SK-N-SH (cell line): ENCODE results near the gene RBMS3. TPM values are rescaled to one million over a fixed set of nuclear protein-coding genes. Genes with fewer than 3 reads are reported as not detected.

Source experiments
- CTCF ChIA-PET: fragments of 300-600, 350-600 bp; formaldehyde crosslinking; extraction: SDS; loops from one replicate; lab custom pipeline; 2021; lab: Yijun Ruan, JAX
- POLR2A ChIA-PET: fragments of 350-600 bp; sonication (Branson Sonifier 250); formaldehyde crosslinking; extraction: SDS; loops from one replicate; lab custom pipeline; 2020; ENCODE audit warnings: antibody characterized with exemption, inconsistent platforms; lab: Yijun Ruan, JAX
- DNase-seq: peaks from one replicate; pipeline ENCODE4 v3.0.0; 2012
- H2AFZ ChIP-seq: fragments of 200-600 bp; sonication (generic); 2 replicates; pipeline ENCODE4 v1.8.1; 2016; ENCODE audit warnings: antibody characterized with exemption, mild to moderate bottlenecking, low read depth
- H3F3A ChIP-seq: fragments of 200-600 bp; sonication (generic); replicated peaks from 2 replicates; pipeline ENCODE3; 2016; ENCODE audit warnings: antibody characterized with exemption, mild to moderate bottlenecking; ENCODE audit not compliant: insufficient read depth
- H3K27ac ChIP-seq, 2 experiments: fragments of 200-500 bp in 1 of 2; fragments of 200-600 bp in 1 of 2; sonication (Bioruptor generic) in 1 of 2; sonication (generic), shearing (Covaris generic) in 1 of 2; 2 replicates each; pipeline versions ENCODE4 v1.5.1 to v1.6.1; 2014 to 2016; ENCODE audit warnings: low read depth in 2 of 2, inconsistent platforms in 1 of 2, low read length in 1 of 2, mild to moderate bottlenecking in 1 of 2, mixed read lengths in 1 of 2
- H3K27me3 ChIP-seq: fragments of 200-600 bp; sonication (generic), shearing (Covaris generic); 2 replicates; pipeline ENCODE4 v1.6.1; 2016; ENCODE audit warnings: mixed run types; ENCODE audit not compliant: insufficient read depth
- H3K36me3 ChIP-seq, 2 experiments: fragments of 200-500 bp in 1 of 2; fragments of 200-600 bp in 1 of 2; sonication (Bioruptor generic) in 1 of 2; sonication (generic) in 1 of 2; replicated peaks in 1 of 2; 2 replicates each; pipeline versions ENCODE3 to v1.5.1; 2014 to 2016; ENCODE audit warnings: low read length in 1 of 2, mild to moderate bottlenecking in 1 of 2; ENCODE audit not compliant: insufficient read depth in 2 of 2, control insufficient read depth in 1 of 2
- H3K4me1 ChIP-seq, 2 experiments: fragments of 200-500 bp in 1 of 2; fragments of 200-600 bp in 1 of 2; sonication (Bioruptor generic) in 1 of 2; sonication (generic), shearing (Covaris generic) in 1 of 2; 2 replicates each; pipeline versions ENCODE4 v1.5.1 to v1.6.1; 2014 to 2016; ENCODE audit warnings: low read depth in 1 of 2, low read length in 1 of 2, mixed run types in 1 of 2; ENCODE audit not compliant: insufficient read depth in 2 of 2, control insufficient read depth in 1 of 2
- H3K4me2 ChIP-seq: fragments of 200-600 bp; sonication (generic), shearing (Covaris generic); 2 replicates; pipeline ENCODE4 v1.6.1; 2017; ENCODE audit warnings: mixed run types
- H3K4me3 ChIP-seq, 2 experiments: fragments of 200-500 bp in 1 of 2; fragments of 200-600 bp in 1 of 2; sonication (Bioruptor generic) in 1 of 2; sonication (generic), shearing (Covaris generic) in 1 of 2; 2 replicates each; pipeline versions ENCODE4 v1.5.1 to v1.8.1; 2014 to 2016; ENCODE audit warnings: low read depth in 2 of 2, inconsistent platforms in 1 of 2, low read length in 1 of 2, mild to moderate bottlenecking in 1 of 2, mixed read lengths in 1 of 2, moderate library complexity in 1 of 2
- H3K79me2 ChIP-seq: fragments of 200-600 bp; sonication (generic); 2 replicates; pipeline ENCODE4 v1.8.1; 2017; ENCODE audit warnings: mild to moderate bottlenecking; ENCODE audit not compliant: insufficient read depth
- H3K9ac ChIP-seq: fragments of 200-600 bp; sonication (generic); 2 replicates; pipeline ENCODE4 v1.6.1; 2017; ENCODE audit warnings: mixed run types
- H3K9me2 ChIP-seq: fragments of 200-600 bp; sonication (generic); 2 replicates; pipeline ENCODE4 v1.6.1; 2017; ENCODE audit warnings: mixed run types
- H3K9me3 ChIP-seq: fragments of 200-600 bp; sonication (generic); 2 replicates; pipeline ENCODE4 v1.6.1; 2017; ENCODE audit warnings: mixed run types, mild to moderate bottlenecking, moderate library complexity
- H4K20me1 ChIP-seq: fragments of 200-600 bp; sonication (generic); 2 replicates; pipeline ENCODE4 v1.6.1; 2017; ENCODE audit warnings: mild to moderate bottlenecking, mixed run types; ENCODE audit not compliant: insufficient read depth
- ELF1 ChIP-seq: IDR thresholded peaks from 2 replicates; pipeline ENCODE4 v1.4.0; 2012
- EP300 ChIP-seq, 2 experiments: IDR thresholded peaks; 2 replicates each; pipeline versions ENCODE4 v1.4.0 to v1.6.1; 2012; ENCODE audit warnings: borderline replicate concordance in 1 of 2, low read depth in 1 of 2, low read length in 1 of 2
- FOXJ3 ChIP-seq: sonication (generic); formaldehyde crosslinking; IDR thresholded peaks from 2 replicates; pipeline ENCODE4 v1.5.1; 2020; ENCODE audit warnings: mild to moderate bottlenecking, missing genetic modification reagents
- GABPA ChIP-seq: IDR thresholded peaks from 2 replicates; pipeline ENCODE4 v1.4.0; 2012; ENCODE audit warnings: low read depth, mild to moderate bottlenecking
- MEF2A ChIP-seq: IDR thresholded peaks from 2 replicates; pipeline ENCODE4 v1.4.0; 2012; ENCODE audit warnings: low read depth, borderline replicate concordance
- MXI1 ChIP-seq: IDR thresholded peaks from 2 replicates; pipeline ENCODE4 v1.6.1; 2012; ENCODE audit warnings: mild to moderate bottlenecking, low read depth, low read length, improper control_type of control experiment
- NFIC ChIP-seq: IDR thresholded peaks from 2 replicates; pipeline ENCODE4 v1.4.0; 2012; ENCODE audit warnings: borderline replicate concordance
- REST ChIP-seq: IDR thresholded peaks from 2 replicates; pipeline ENCODE4 v1.6.1; 2012; ENCODE audit warnings: mild to moderate bottlenecking, low read depth, low read length, moderate library complexity
- RFX5 ChIP-seq: IDR thresholded peaks from 2 replicates; pipeline ENCODE4 v1.6.1; 2012; ENCODE audit warnings: mild to moderate bottlenecking, improper control_type of control experiment, low read length
- SIN3A ChIP-seq: IDR thresholded peaks from 2 replicates; pipeline ENCODE4 v1.6.1; 2012; ENCODE audit warnings: low read depth, mild to moderate bottlenecking, low read length, moderate library complexity, borderline replicate concordance
- TAF1 ChIP-seq: IDR thresholded peaks from 2 replicates; pipeline ENCODE4 v1.6.1; 2012; ENCODE audit warnings: low read depth, mild to moderate bottlenecking, low read length, moderate library complexity, borderline replicate concordance
- TCF12 ChIP-seq: IDR thresholded peaks from 2 replicates; pipeline ENCODE4 v1.4.0; 2012
- USF2 ChIP-seq: fragments of 150-350 bp; IDR thresholded peaks from 2 replicates; pipeline ENCODE4 v1.6.1; 2017; ENCODE audit warnings: antibody characterized with exemption, low read length, low read depth, borderline replicate concordance
- polyA plus RNA-seq, 3 experiments: library from polyadenylated mRNA; depleted of rRNA; stranded (reverse); fragments of >200 nt; gene quantifications; 2 replicates each; pipeline ENCODE4 v1.2.3, GENCODE V29; 2012

The RBMS3 gene
- polyA plus RNA-seq, 1 of the 3 experiments (the other 2 are of a cell fraction) = 8.2 TPM

- no peak for TF ChIP-seq REST
- no peak for TF ChIP-seq MXI1
Observed at GRCh38 chr3:29978036-29978435, 697.2 kb downstream of the RBMS3 start (continued).

GRCh38 chr3:29991198-29991597, 710.3 kb downstream of the RBMS3 start:
- DNase-seq = no peak
- no peaks in the 10 kb centered on the region for H3K9me2 ChIP-seq
- H3K9me3 ChIP-seq = no peaks in the 10 kb centered on the region
- H3K27me3 ChIP-seq = no peaks in the 10 kb centered on the region
- no peak overlapping the region; a peak in 1 of 4 replicates for H3K27ac ChIP-seq
- no peak overlapping the region for H3K4me3 ChIP-seq
- no peaks in the 10 kb centered on the region; a peak in 1 of 4 replicates for H3K4me1 ChIP-seq
- H3K36me3 ChIP-seq = peaks cover 16 to 32% of the 10 kb centered on the region in 2 experiments
- no peak for TF ChIP-seq USF2
- TF ChIP-seq MEF2A = no peak
- TF ChIP-seq GABPA = no peak
- TF ChIP-seq NFIC = no peak
- no peak for TF ChIP-seq ELF1
- TF ChIP-seq FOXJ3 (CRISPR knock-in tag) = no peak
- no peak for TF ChIP-seq RFX5
- TF ChIP-seq SIN3A = no peak
- no peak for TF ChIP-seq TCF12
- TF ChIP-seq TAF1 = no peak
- TF ChIP-seq EP300 (IDR thresholded peaks at IDR 0.05; ENCODE audit: borderline replicate concordance in 1 of 2, low read depth in 1 of 2, low read length in 1 of 2) = no peak
- H3K9ac ChIP-seq = no peak overlapping the region
- no peaks in the 10 kb centered on the region for H3K79me2 ChIP-seq
- H3F3A ChIP-seq = peaks cover 5% of the 10 kb centered on the region
- ChIA-PET CTCF (no interaction called here), POLR2A (no interaction called here)
- no peaks in the 10 kb centered on the region for H4K20me1 ChIP-seq
- H3K4me2 ChIP-seq = no peak overlapping the region
- H2AFZ ChIP-seq = no peak overlapping the region
